ENCODE data around the gene IL16.

The IL16 gene

GRCh38 chr15:81209635-81210034, 13.0 kb downstream of the IL16 start:
- no peak for DNase-seq (ENCODE audit: low spot score)

- DNase-seq (ENCODE audit: low spot score) = no peak
Observed at GRCh38 chr15:81211376-81211775, 14.7 kb downstream of the IL16 start.

GRCh38 chr15:81213982-81214381, 17.3 kb downstream of the IL16 start:
- DNase-seq (ENCODE audit: low spot score) = no peak

GRCh38 chr15:81215531-81215930, 18.9 kb downstream of the IL16 start:
- no peak for DNase-seq (ENCODE audit: low spot score)

- DNase-seq (ENCODE audit: low spot score) = no peak
Observed at GRCh38 chr15:81215983-81216382, 19.3 kb downstream of the IL16 start.

- peak; percentile 50 for DNase-seq (ENCODE audit: low spot score)
Observed at GRCh38 chr15:81216422-81216821, 19.7 kb downstream of the IL16 start.

- no peak for DNase-seq (ENCODE audit: low spot score)
Observed at GRCh38 chr15:81221449-81221848, 24.8 kb downstream of the IL16 start.

- peak; percentile 36 for DNase-seq (ENCODE audit: low spot score)
Observed at GRCh38 chr15:81222007-81222406, 25.3 kb downstream of the IL16 start.

GRCh38 chr15:81223346-81223971, 26.8 kb downstream of the IL16 start:
- no peak for DNase-seq (ENCODE audit: low spot score)

GRCh38 chr15:81224232-81224631, 27.6 kb downstream of the IL16 start:
- DNase-seq (ENCODE audit: low spot score) = no peak

- DNase-seq (ENCODE audit: low spot score) = no peak
Observed at GRCh38 chr15:81225161-81225671, 28.5 kb downstream of the IL16 start.

GRCh38 chr15:81227716-81228115, 31.0 kb downstream of the IL16 start:
- no peak for DNase-seq (ENCODE audit: low spot score)

GRCh38 chr15:81229586-81229985, 32.9 kb downstream of the IL16 start:
- DNase-seq (ENCODE audit: low spot score) = no peak

GRCh38 chr15:81235276-81236123, 38.8 kb downstream of the IL16 start:
- no peak for DNase-seq (ENCODE audit: low spot score)

GRCh38 chr15:81239190-81239589, 42.5 kb downstream of the IL16 start:
- no peak for DNase-seq (ENCODE audit: low spot score)

- no peak for DNase-seq (ENCODE audit: low spot score)
Observed at GRCh38 chr15:81242778-81243177, 46.1 kb downstream of the IL16 start.

- no peak for DNase-seq (ENCODE audit: low spot score)
Observed at GRCh38 chr15:81244306-81244705, 47.6 kb downstream of the IL16 start.

- no peak for DNase-seq (ENCODE audit: low spot score)
Observed at GRCh38 chr15:81253846-81254245, 57.2 kb downstream of the IL16 start.

- DNase-seq (ENCODE audit: low spot score) = no peak
Observed at GRCh38 chr15:81254277-81254915, 57.7 kb downstream of the IL16 start.

- DNase-seq (ENCODE audit: low spot score) = no peak
Observed at GRCh38 chr15:81254916-81255290, 58.2 kb downstream of the IL16 start.

- DNase-seq (ENCODE audit: low spot score) = no peak
Observed at GRCh38 chr15:81255315-81255957, 58.8 kb downstream of the IL16 start.

GRCh38 chr15:81255958-81256320, 59.3 kb downstream of the IL16 start:
- no peak for DNase-seq (ENCODE audit: low spot score)

- DNase-seq (ENCODE audit: low spot score) = no peak
Observed at GRCh38 chr15:81256916-81257315, 60.2 kb downstream of the IL16 start.
